HCT116 (cell line): ENCODE results near the gene NFAT5. TPM values are rescaled to one million over a fixed set of nuclear protein-coding genes. Genes with fewer than 3 reads are reported as not detected.

Source experiments
- ATAC-seq: fragments of 200-7000 bp; cut with Tn5 transposase; 2 replicates; pipeline ENCODE4 v1.9.1; 2020; ENCODE audit warnings: mild to moderate bottlenecking, moderate library complexity
- BruUV-seq: library from RNA; stranded (reverse); fragments of 400-500 nt; replicated peaks from 2 replicates; lab custom pipeline; 2021; lab: Mats Ljungman, UMichigan
- CTCF ChIA-PET: fragments of 300-600 bp; sonication (Branson Sonifier 250); formaldehyde crosslinking; loops from one replicate; lab custom pipeline; 2021; ENCODE audit warnings: antibody characterized with exemption; lab: Charles Lee
- POLR2A ChIA-PET: fragments of 300-600, 350-600 bp; sonication (Branson Sonifier 250); formaldehyde crosslinking; loops from one replicate; lab custom pipeline; 2021; ENCODE audit warnings: antibody characterized with exemption; lab: Charles Lee
- RAD21 ChIA-PET, 2 experiments: fragments of 300-600 bp; sonication (Branson Sonifier 250); formaldehyde crosslinking; loops; one replicate each; lab custom pipeline; 2023; ENCODE audit warnings: low total read pairs in 2 of 2; ENCODE audit not compliant: uncharacterized antibody in 2 of 2, unreplicated experiment in 2 of 2, low non-redundant PET in 1 of 2; lab: Charles Lee
- DNase-seq: peaks from one replicate; pipeline ENCODE4 v3.0.0-alpha.2; 2010; ENCODE audit warnings: low read depth, low spot score
- H2AFZ ChIP-seq: fragments of 200-600 bp; shearing (Covaris generic), sonication (generic); 2 replicates; pipeline ENCODE4 v1.6.1; 2017; ENCODE audit warnings: low read depth, mixed run types, mixed read lengths, antibody characterized with exemption, low read length; ENCODE audit not compliant: poor library complexity, severe bottlenecking
- H3K27ac ChIP-seq: 2 replicates; pipeline ENCODE4 v1.5.1; 2012; ENCODE audit warnings: low read depth, low read length
- H3K27me3 ChIP-seq: fragments of 200-600 bp; sonication (generic); 2 replicates; pipeline ENCODE4 v1.6.1; 2016; ENCODE audit warnings: mixed run types, low read length, mixed read lengths; ENCODE audit not compliant: insufficient read depth
- H3K36me3 ChIP-seq, 2 experiments: fragments of 200-500 bp in 1 of 2; fragments of 200-600 bp in 1 of 2; sonication (Bioruptor generic) in 1 of 2; sonication (generic) in 1 of 2; 2 replicates each; pipeline versions ENCODE4 v1.5.1 to v1.6.1; 2014 to 2016; ENCODE audit warnings: low read length in 2 of 2, inconsistent platforms in 1 of 2, mixed read lengths in 1 of 2, mixed run types in 1 of 2; ENCODE audit not compliant: insufficient read depth in 2 of 2, control insufficient read depth in 1 of 2
- H3K4me1 ChIP-seq, 2 experiments: fragments of 200-600 bp in 1 of 2; sonication (generic) in 1 of 2; 2 replicates each; pipeline versions ENCODE4 v1.5.1 to v1.6.1; 2012 to 2017; ENCODE audit warnings: low read length in 2 of 2, inconsistent platforms in 1 of 2, mild to moderate bottlenecking in 1 of 2, mixed read lengths in 1 of 2, mixed run types in 1 of 2, moderate library complexity in 1 of 2; ENCODE audit not compliant: insufficient read depth in 2 of 2, control insufficient read depth in 1 of 2
- H3K4me2 ChIP-seq: fragments of 200-600 bp; sonication (generic); 2 replicates; pipeline ENCODE4 v1.6.1; 2017; ENCODE audit warnings: mixed run types, low read length, mixed read lengths
- H3K4me3 ChIP-seq, 2 experiments: fragments of 200-600 bp in 1 of 2; sonication (generic) in 1 of 2; replicated peaks in 1 of 2; 2 replicates each; pipeline ENCODE4 v1.5.1; 2011 to 2016; ENCODE audit warnings: low read length in 2 of 2, control low read depth in 1 of 2, low read depth in 1 of 2, mild to moderate bottlenecking in 1 of 2, mixed read lengths in 1 of 2, mixed run types in 1 of 2
- H3K79me2 ChIP-seq: fragments of 200-600 bp; sonication (generic); 2 replicates; pipeline ENCODE4 v1.6.1; 2017; ENCODE audit warnings: mild to moderate bottlenecking, mixed run types, low read length, moderate library complexity, mixed read lengths; ENCODE audit not compliant: insufficient read depth
- H3K9ac ChIP-seq: fragments of 200-600 bp; sonication (generic); 2 replicates; pipeline ENCODE4 v1.6.1; 2016; ENCODE audit warnings: low read length, mixed read lengths
- H3K9me2 ChIP-seq: fragments of 200-600 bp; sonication (generic), shearing (Covaris generic); 2 replicates; pipeline ENCODE4 v1.6.1; 2017; ENCODE audit warnings: mixed run types, mild to moderate bottlenecking, moderate library complexity; ENCODE audit not compliant: insufficient read depth
- H3K9me3 ChIP-seq, 2 experiments: fragments of 200-500 bp in 1 of 2; fragments of 200-600 bp in 1 of 2; sonication (Bioruptor generic) in 1 of 2; sonication (generic) in 1 of 2; 2 replicates each; pipeline ENCODE4 v1.6.1; 2014 to 2017; ENCODE audit warnings: low read length in 2 of 2, mixed read lengths in 2 of 2, inconsistent platforms in 1 of 2, low read depth in 1 of 2, mild to moderate bottlenecking in 1 of 2, mixed run types in 1 of 2, moderate library complexity in 1 of 2; ENCODE audit not compliant: control insufficient read depth in 1 of 2, insufficient read depth in 1 of 2
- H4K20me1 ChIP-seq: fragments of 200-600 bp; sonication (generic), shearing (Covaris generic); 2 replicates; pipeline ENCODE4 v1.6.1; 2017; ENCODE audit warnings: mixed run types, mild to moderate bottlenecking, moderate library complexity; ENCODE audit not compliant: insufficient read depth
- CBX3 ChIP-seq: IDR thresholded peaks from 2 replicates; pipeline ENCODE4 v1.6.1; 2012; ENCODE audit warnings: low read depth
- CEBPB ChIP-seq: IDR thresholded peaks from 2 replicates; pipeline ENCODE4 v1.6.1; 2012; ENCODE audit warnings: low read depth
- EGR1 ChIP-seq: IDR thresholded peaks from 2 replicates; pipeline ENCODE4 v1.6.1; 2012; ENCODE audit warnings: low read depth
- EZH2 ChIP-seq: fragments of 200-600 bp; sonication (generic); IDR thresholded peaks from 2 replicates; pipeline ENCODE4 v1.6.1; 2017; ENCODE audit warnings: antibody characterized with exemption, mixed run types
- EZH2phosphoT487 ChIP-seq: fragments of 200-600 bp; IDR thresholded peaks from 2 replicates; pipeline ENCODE4 v1.6.1; 2018; ENCODE audit warnings: antibody characterized with exemption, borderline replicate concordance
- FOSL1 ChIP-seq: IDR thresholded peaks from 2 replicates; pipeline ENCODE4 v1.6.1; 2012; ENCODE audit warnings: low read depth
- JUND ChIP-seq: IDR thresholded peaks from 2 replicates; pipeline ENCODE4 v1.6.1; 2012
- POLR2AphosphoS5 ChIP-seq: IDR thresholded peaks from 2 replicates; pipeline ENCODE4 v1.6.1; 2011; ENCODE audit warnings: mild to moderate bottlenecking, low read depth, low read length, moderate library complexity
- RAD21 ChIP-seq: IDR thresholded peaks from 2 replicates; pipeline ENCODE4 v1.6.1; 2012; ENCODE audit warnings: low read depth, mild to moderate bottlenecking
- SIN3A ChIP-seq: IDR thresholded peaks from 2 replicates; pipeline ENCODE4 v1.6.1; 2012; ENCODE audit warnings: low read depth
- SP1 ChIP-seq: IDR thresholded peaks from 2 replicates; pipeline ENCODE4 v1.6.1; 2012; ENCODE audit warnings: low read depth
- SRF ChIP-seq: IDR thresholded peaks from 2 replicates; pipeline ENCODE4 v1.6.1; 2012; ENCODE audit warnings: low read depth
- YY1 ChIP-seq: IDR thresholded peaks from 2 replicates; pipeline ENCODE4 v1.6.1; 2011; ENCODE audit warnings: low read length, low read depth, moderate library complexity, mild to moderate bottlenecking; ENCODE audit not compliant: insufficient replicate concordance; ENCODE audit errors: extremely low read depth
- ZFX ChIP-seq: fragments of 450-650 bp; IDR thresholded peaks from 2 replicates; pipeline ENCODE4 v1.6.1; 2017
- ZNF274 ChIP-seq: fragments of 200-500 bp; sonication (Bioruptor generic); IDR thresholded peaks from 2 replicates; pipeline ENCODE4 v1.6.1; 2014; ENCODE audit warnings: mild to moderate bottlenecking, low read depth, low read length, inconsistent platforms
- intact Hi-C: fragments of 100-400 bp; cut with micrococcal nuclease; formaldehyde crosslinking; loops from 2 replicates; pipeline ENCODE4 v1.10.0; 2022
- total RNA-seq: library from RNA; stranded (reverse); gene quantifications from one replicate; pipeline ENCODE4 v1.2.1, GENCODE V29; 2021; ENCODE audit not compliant: unreplicated experiment
- TF ChIP-seq, protein P1 (sequence below), 3 experiments: fragments of 200-600 bp in 1 of 3; sonication (generic) in 1 of 3; IDR thresholded peaks in 2 of 3; conservative IDR thresholded peaks in 1 of 3; 2 replicates each; pipeline ENCODE4 v1.5.1; 2012 to 2017; ENCODE audit warnings: low read depth in 2 of 3, low read length in 2 of 3, antibody characterized with exemption in 1 of 3, borderline replicate concordance in 1 of 3, control low read depth in 1 of 3, mild to moderate bottlenecking in 1 of 3, mixed read lengths in 1 of 3, mixed run types in 1 of 3, moderate library complexity in 1 of 3; ENCODE audit not compliant: insufficient read depth in 1 of 3
- TF ChIP-seq, protein P2 (sequence below): IDR thresholded peaks from 2 replicates; pipeline ENCODE4 v1.6.1; 2012; ENCODE audit warnings: low read depth

Gene NFAT5
- total RNA-seq, 1 experiment from 2014 or later, result 67.4 TPM

DNA sequence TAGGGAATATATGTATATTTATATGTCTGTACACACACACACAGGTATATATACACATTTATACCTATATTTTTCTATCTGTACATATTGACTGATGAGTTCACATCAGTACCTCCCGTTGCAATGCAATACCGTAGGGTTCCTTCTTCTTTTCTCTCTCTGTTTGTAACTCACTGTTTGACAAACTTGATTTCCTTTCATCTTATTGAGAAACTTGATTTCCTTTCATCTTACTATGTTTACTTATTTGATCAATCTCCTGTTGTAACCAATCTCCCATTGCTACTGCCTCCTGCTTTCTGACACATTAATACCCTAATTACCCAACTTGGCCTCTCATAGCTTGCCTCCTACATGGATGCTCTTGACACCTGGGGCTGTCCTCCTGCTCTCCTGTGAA lies 49.8 kb downstream of the NFAT5 start:
- H3K27ac ChIP-seq, result no peak overlapping the region

DNA sequence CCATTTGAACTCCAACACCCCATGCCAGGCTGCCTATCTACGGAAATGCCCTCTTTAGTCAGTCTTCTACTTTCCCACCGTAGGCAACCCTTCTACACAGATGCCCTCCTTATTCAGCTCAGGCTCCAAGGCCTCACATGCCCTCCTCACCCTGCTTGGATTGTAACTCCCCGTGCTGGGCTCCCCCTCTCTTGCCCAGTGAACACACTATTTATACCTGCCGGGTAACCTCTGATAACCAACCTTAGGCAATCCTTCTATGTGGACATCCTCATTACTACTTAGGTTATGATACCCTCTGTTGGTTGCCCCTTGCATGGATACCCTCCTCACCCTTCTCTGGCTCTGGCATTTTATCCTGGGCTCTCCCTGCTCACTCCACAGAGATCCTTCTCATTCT lies 50.3 kb downstream of the NFAT5 start:
- peaks cover 29% of the 10 kb centered on the region; the same call in 1 of the 2 replicates for H4K20me1 ChIP-seq

More for the DNA sequence above, 49.8 kb downstream of the NFAT5 start:
- H3K27me3 ChIP-seq, result no peaks in the 10 kb centered on the region
- no peak overlapping the region for H3K4me2 ChIP-seq
- H2AFZ ChIP-seq, result no peak overlapping the region
- peaks cover 100% of the 10 kb centered on the region for H3K79me2 ChIP-seq
- ChIA-PET RAD21 (no interaction called here), POLR2A (no interaction called here), CTCF (no interaction called here)
- TF ChIP-seq JUND, result no peak
- H3K9me2 ChIP-seq, result no peaks in the 10 kb centered on the region
- BruUV-seq, result no TSS peak
- no peak overlapping the region for H3K9ac ChIP-seq
- no peaks in the 10 kb centered on the region for H3K9me3 ChIP-seq
- no peak for DNase-seq
- no peak for ATAC-seq
- peaks cover 29% of the 10 kb centered on the region; the same call in 1 of the 2 replicates for H4K20me1 ChIP-seq
- intact Hi-C loops, result no loop called here
- peaks cover 3 to 30% of the 10 kb centered on the region in 2 experiments; a peak in 3 of 4 replicates for H3K4me1 ChIP-seq
- peaks cover 7 to 14% of the 10 kb centered on the region in 2 experiments; a peak in 3 of 4 replicates for H3K36me3 ChIP-seq
- H3K4me3 ChIP-seq, result no peak overlapping the region

More for the DNA sequence above, 50.3 kb downstream of the NFAT5 start:
- Histone ChIP-seq H3K27me3 (no peaks in the 10 kb centered on the region), H3K27ac (no peak overlapping the region), H2AFZ (no peak overlapping the region), H3K4me3 (no peak overlapping the region)
- TF ChIP-seq, protein P1, sequence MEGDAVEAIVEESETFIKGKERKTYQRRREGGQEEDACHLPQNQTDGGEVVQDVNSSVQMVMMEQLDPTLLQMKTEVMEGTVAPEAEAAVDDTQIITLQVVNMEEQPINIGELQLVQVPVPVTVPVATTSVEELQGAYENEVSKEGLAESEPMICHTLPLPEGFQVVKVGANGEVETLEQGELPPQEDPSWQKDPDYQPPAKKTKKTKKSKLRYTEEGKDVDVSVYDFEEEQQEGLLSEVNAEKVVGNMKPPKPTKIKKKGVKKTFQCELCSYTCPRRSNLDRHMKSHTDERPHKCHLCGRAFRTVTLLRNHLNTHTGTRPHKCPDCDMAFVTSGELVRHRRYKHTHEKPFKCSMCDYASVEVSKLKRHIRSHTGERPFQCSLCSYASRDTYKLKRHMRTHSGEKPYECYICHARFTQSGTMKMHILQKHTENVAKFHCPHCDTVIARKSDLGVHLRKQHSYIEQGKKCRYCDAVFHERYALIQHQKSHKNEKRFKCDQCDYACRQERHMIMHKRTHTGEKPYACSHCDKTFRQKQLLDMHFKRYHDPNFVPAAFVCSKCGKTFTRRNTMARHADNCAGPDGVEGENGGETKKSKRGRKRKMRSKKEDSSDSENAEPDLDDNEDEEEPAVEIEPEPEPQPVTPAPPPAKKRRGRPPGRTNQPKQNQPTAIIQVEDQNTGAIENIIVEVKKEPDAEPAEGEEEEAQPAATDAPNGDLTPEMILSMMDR (IDR thresholded peaks at IDR 0.05 in 2 of 3, conservative IDR thresholded peaks at IDR 0.05 in 1 of 3; ENCODE audit: borderline replicate concordance in 1 of 3, insufficient read depth in 1 of 3, low read depth in 2 of 3, low read length in 2 of 3), result no peak
- TF ChIP-seq JUND (no peak), POLR2AphosphoS5 (no peak), ZFX (no peak), EZH2 (no peak), EGR1 (no peak), CEBPB (no peak), SP1 (no peak), YY1 (no peak), RAD21 (no peak), FOSL1 (no peak), EZH2phosphoT487 (no peak), ZNF274 (no peak), CBX3 (no peak), SIN3A (no peak), SRF (no peak)
- TF ChIP-seq, protein P2, sequence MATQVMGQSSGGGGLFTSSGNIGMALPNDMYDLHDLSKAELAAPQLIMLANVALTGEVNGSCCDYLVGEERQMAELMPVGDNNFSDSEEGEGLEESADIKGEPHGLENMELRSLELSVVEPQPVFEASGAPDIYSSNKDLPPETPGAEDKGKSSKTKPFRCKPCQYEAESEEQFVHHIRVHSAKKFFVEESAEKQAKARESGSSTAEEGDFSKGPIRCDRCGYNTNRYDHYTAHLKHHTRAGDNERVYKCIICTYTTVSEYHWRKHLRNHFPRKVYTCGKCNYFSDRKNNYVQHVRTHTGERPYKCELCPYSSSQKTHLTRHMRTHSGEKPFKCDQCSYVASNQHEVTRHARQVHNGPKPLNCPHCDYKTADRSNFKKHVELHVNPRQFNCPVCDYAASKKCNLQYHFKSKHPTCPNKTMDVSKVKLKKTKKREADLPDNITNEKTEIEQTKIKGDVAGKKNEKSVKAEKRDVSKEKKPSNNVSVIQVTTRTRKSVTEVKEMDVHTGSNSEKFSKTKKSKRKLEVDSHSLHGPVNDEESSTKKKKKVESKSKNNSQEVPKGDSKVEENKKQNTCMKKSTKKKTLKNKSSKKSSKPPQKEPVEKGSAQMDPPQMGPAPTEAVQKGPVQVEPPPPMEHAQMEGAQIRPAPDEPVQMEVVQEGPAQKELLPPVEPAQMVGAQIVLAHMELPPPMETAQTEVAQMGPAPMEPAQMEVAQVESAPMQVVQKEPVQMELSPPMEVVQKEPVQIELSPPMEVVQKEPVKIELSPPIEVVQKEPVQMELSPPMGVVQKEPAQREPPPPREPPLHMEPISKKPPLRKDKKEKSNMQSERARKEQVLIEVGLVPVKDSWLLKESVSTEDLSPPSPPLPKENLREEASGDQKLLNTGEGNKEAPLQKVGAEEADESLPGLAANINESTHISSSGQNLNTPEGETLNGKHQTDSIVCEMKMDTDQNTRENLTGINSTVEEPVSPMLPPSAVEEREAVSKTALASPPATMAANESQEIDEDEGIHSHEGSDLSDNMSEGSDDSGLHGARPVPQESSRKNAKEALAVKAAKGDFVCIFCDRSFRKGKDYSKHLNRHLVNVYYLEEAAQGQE, result no peak
- TF ChIP-seq, all 23 proteins: peak for 0
- H3K9ac ChIP-seq, result no peak overlapping the region
- RAD21 ChIA-PET, result no interaction called here
- H3K9me2 ChIP-seq, result no peaks in the 10 kb centered on the region
- intact Hi-C loops, result no loop called here
- H3K36me3 ChIP-seq, result peaks cover 8 to 17% of the 10 kb centered on the region in 2 experiments; a peak in 3 of 4 replicates
- peaks cover 3 to 26% of the 10 kb centered on the region in 2 experiments; a peak in 3 of 4 replicates for H3K4me1 ChIP-seq
- no peak for DNase-seq
- H3K9me3 ChIP-seq, result no peaks in the 10 kb centered on the region
- CTCF ChIA-PET, result no interaction called here
- BruUV-seq, result no TSS peak
- POLR2A ChIA-PET, result no interaction called here
- H3K79me2 ChIP-seq, result peaks cover 100% of the 10 kb centered on the region
- no peak; the same call in 1 of the 2 replicates for ATAC-seq
- H3K4me2 ChIP-seq, result no peak overlapping the region
